ENCODE results near the gene TRERF1. TPM values are rescaled to one million over a fixed set of nuclear protein-coding genes. Genes with fewer than 3 reads are reported as not detected.

The TRERF1 gene
- total and polyA plus RNA-seq, 2 experiments from 2014 or later: 6.4 to 8.7 TPM

GRCh38 chr6:42260972-42261371 is 190.8 kb downstream of the TRERF1 start:
- Histone ChIP-seq H3K36me3 (peaks cover 5% of the 10 kb centered on the region), H3K4me3 (no peak overlapping the region), H3K9me3 (ENCODE audit: low read depth) (no peaks in the 10 kb centered on the region), H3K27me3 (no peaks in the 10 kb centered on the region), H3K27ac (no peak overlapping the region), H3K4me1 (ENCODE audit: low read depth) (no peaks in the 10 kb centered on the region)
- TF ChIP-seq CTCF (IDR thresholded peaks at IDR 0.05; ENCODE audit: low read depth, low read length): peak; percentile 59
- DNase-seq (ENCODE audit: low read depth in 1 of 2, low spot score in 1 of 2): peak; percentile 34 to 40

GRCh38 chr6:42260396-42260888 is 191.3 kb downstream of the TRERF1 start:
- Histone ChIP-seq H3K27ac (no peak overlapping the region), H3K4me1 (ENCODE audit: low read depth) (no peaks in the 10 kb centered on the region), H3K4me3 (no peak overlapping the region), H3K27me3 (no peaks in the 10 kb centered on the region), H3K9me3 (ENCODE audit: low read depth) (no peaks in the 10 kb centered on the region), H3K36me3 (peaks cover 5% of the 10 kb centered on the region)
- no peak for TF ChIP-seq CTCF (IDR thresholded peaks at IDR 0.05; ENCODE audit: low read depth, low read length)
- no peak for DNase-seq (ENCODE audit: low read depth in 1 of 2, low spot score in 1 of 2)

GRCh38 chr6:42259841-42260395 is 191.8 kb downstream of the TRERF1 start:
- Histone ChIP-seq H3K27me3 (no peaks in the 10 kb centered on the region), H3K36me3 (peaks cover 5% of the 10 kb centered on the region), H3K9me3 (ENCODE audit: low read depth) (no peaks in the 10 kb centered on the region), H3K4me1 (ENCODE audit: low read depth) (no peaks in the 10 kb centered on the region), H3K27ac (no peak overlapping the region), H3K4me3 (no peak overlapping the region)
- DNase-seq (ENCODE audit: low read depth in 1 of 2, low spot score in 1 of 2): no peak
- TF ChIP-seq CTCF (IDR thresholded peaks at IDR 0.05; ENCODE audit: low read depth, low read length): no peak

- TF ChIP-seq CTCF (IDR thresholded peaks at IDR 0.05; ENCODE audit: low read depth, low read length): no peak
- no peaks in the 10 kb centered on the region for H3K27me3 ChIP-seq
- no peak overlapping the region for H3K4me3 ChIP-seq
- H3K27ac ChIP-seq: no peak overlapping the region
- DNase-seq (ENCODE audit: low read depth in 1 of 2, low spot score in 1 of 2): no peak
- H3K4me1 ChIP-seq (ENCODE audit: low read depth): no peaks in the 10 kb centered on the region
- H3K36me3 ChIP-seq: peaks cover 11% of the 10 kb centered on the region
- H3K9me3 ChIP-seq (ENCODE audit: low read depth): no peaks in the 10 kb centered on the region
These were observed 192.4 kb downstream of the TRERF1 start for GRCh38 chr6:42259286-42259685.

GRCh38 chr6:42257614-42258013 is 194.1 kb downstream of the TRERF1 start:
- no peak overlapping the region for H3K4me3 ChIP-seq

More at GRCh38 chr6:42257614-42258013, 194.1 kb downstream of the TRERF1 start:
- Histone ChIP-seq H3K27ac (no peak overlapping the region), H3K27me3 (no peaks in the 10 kb centered on the region), H3K36me3 (peaks cover 14% of the 10 kb centered on the region), H3K4me1 (ENCODE audit: low read depth) (no peaks in the 10 kb centered on the region), H3K9me3 (ENCODE audit: low read depth) (no peaks in the 10 kb centered on the region)
- no peak for TF ChIP-seq CTCF (IDR thresholded peaks at IDR 0.05; ENCODE audit: low read depth, low read length)
- DNase-seq (ENCODE audit: low read depth in 1 of 2, low spot score in 1 of 2): no peak

Measured in cardiac muscle cell (in vitro differentiated cells and primary cell).